Caki2 (cell line): ENCODE measurements around the gene INTS4. TPM values are rescaled to one million over a fixed set of nuclear protein-coding genes. Genes with fewer than 3 reads are reported as not detected.
"Not testable (repeated sequence)": the region's sequence is repeated elsewhere in the genome, so short reads cannot be mapped to it uniquely, and the experiment has no call there.

Experiments used
- DNase-seq: peaks from one replicate; pipeline ENCODE4 v3.0.0-alpha.2; 2015; ENCODE audit warnings: low read depth
- in situ Hi-C: cut with HindIII; loops from 2 replicates; pipeline ENCODE4 v1.10.0; 2016; ENCODE audit warnings: low sequenced_read_pairs, low pct_unique_long_range_greater_than_20kb, mixed read lengths
- total RNA-seq: library from RNA; depleted of rRNA; stranded (reverse); fragments of >200 nt; shearing (Covaris generic); gene quantifications from 2 replicates; pipeline ENCODE4 v1.2.3, GENCODE V29; 2014; ENCODE audit warnings: low replicate concordance

The INTS4 gene
- total RNA-seq, 1 experiment from 2014 or later = 21.6 TPM

- in situ Hi-C loops = no loop called here
- DNase-seq = no peak
These were observed 85.6 kb downstream of the INTS4 start for GRCh38 chr11:77908835-77909234.

DNA sequence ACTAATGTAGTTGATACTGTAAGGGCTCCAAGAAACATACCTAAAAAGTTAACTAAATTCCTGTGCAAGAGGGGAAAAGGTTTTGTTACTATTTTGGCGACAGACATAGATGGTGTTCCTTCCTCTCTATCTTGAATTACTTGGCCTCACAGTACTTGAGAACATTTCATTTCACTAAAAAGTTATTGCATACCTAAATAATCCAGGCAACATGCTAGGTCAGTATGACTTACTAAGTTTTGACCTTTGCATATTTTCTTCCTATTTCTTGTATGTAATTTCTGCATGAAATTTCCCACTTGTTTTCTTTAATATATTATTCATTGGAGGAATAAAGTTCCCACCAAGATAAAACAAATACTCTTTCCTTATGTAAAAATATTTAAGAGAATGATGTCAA is 99.5 kb downstream of the INTS4 start:
- DNase-seq, in situ Hi-C loops: not testable (repeated sequence)

DNA sequence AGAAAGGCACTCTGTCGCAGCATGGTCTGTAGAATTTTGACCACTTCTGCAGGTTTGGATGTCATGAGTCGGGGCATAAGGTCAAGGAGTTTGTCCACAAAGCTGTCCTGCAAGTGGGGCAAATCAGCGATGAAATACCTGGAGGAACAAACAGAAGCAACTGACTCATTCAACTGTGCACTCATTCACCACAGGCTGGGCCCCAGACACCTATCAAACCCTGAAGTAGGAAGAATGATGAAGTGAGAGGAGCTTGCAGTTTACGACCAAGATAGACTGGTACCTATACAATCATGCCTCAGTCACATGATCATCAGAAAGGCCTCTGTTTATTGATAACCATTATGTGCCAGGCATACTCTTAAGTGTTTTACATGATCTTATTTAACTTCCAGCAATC is 102.8 kb downstream of the INTS4 start:
- DNase-seq, in situ Hi-C loops: not testable (repeated sequence)

DNA sequence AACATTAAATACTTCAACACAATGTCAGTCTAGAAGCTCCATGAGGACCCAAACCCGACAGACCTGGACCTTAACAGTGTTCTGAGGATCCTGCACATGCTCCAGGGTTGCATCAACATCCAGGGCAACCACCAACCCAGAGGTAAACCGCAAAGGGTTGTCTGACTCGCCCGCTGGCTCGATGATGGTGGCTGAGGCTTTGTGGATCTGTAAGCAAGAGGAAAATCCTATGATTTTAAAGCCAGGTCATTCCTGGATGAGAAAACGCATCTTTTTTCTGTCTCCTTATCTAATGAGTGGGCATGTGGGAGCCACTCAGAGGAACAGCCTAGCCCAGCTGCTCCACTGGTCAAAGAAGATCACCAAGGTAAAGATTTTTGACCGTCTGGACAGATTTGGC is 103.2 kb downstream of the INTS4 start:
- DNase-seq, in situ Hi-C loops: not testable (repeated sequence)

- DNase-seq, in situ Hi-C loops: not testable (repeated sequence)
These were observed 103.8 kb downstream of the INTS4 start for GRCh38 chr11:77890619-77891056.

DNA sequence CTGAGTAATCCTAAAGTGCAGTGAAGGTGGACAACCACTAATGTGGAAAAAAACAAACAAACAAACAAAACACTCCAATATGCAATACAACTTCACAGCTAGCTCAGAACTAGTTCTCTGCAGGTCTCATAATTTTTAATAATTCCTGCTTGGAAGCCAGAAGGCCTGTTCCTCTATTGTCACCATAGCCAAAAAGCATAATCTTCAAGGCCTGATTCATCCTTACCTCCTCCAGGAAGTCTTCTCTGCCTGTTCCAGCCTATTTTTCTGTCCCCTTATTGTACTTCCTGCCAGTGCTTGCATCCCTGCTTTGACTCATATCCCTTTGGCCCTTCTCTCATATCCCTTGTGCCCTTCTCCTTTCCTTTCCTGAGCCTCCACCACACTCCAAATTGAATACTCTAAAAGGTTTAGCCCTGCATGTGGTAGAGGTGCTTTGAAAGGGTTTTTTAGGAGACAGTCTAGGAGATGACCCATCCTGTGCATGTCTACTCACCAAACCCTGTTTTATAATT is 104.3 kb downstream of the INTS4 start:
- in situ Hi-C loops, DNase-seq: not testable (repeated sequence)

- in situ Hi-C loops, DNase-seq: not testable (repeated sequence)
These were observed 105.4 kb downstream of the INTS4 start for GRCh38 chr11:77889045-77889444.

- DNase-seq = no peak
- in situ Hi-C loops = no loop called here
These were observed 108.1 kb downstream of the INTS4 start for GRCh38 chr11:77886401-77886800.

DNA sequence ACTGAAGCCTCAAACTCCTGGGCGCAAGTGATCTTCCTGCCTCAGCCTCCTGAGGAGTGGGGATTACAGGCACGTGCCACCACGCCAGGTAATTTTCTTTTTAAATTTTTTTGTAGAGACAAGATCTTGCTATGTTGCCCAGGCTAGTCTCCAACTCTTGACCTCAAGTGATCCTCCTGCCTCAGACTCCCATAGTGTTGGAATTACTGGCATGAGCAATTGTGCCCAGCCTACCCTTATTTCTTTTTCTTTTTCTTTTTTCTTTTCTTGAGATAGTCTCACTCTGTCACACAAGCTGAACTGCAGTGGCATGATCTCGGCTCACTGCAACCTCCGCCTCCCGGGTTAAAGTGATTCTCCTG is 109.7 kb downstream of the INTS4 start:
- in situ Hi-C loops = no loop called here
- DNase-seq = no peak

GRCh38 chr11:77884186-77884828 is 110.2 kb downstream of the INTS4 start:
- in situ Hi-C loops = no loop called here
- DNase-seq = no peak

DNA sequence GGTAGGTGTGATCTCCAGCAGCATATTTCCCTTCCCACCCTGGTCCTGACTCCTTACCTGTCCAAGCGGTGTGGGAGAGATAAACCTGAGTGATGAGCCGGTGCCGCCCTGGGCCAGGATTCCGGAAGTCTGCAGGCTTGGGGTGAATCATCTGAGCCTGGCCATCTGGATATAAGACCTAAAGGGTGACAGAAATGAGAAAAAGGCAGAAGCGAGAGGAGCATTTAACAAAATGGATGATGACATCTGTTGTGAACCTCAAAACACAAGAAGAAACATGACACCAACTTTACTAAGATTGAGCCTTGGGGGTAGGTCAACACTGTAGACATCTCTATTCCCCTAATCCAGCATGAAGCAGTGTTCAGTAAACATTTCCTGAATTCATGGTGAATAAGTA is 110.7 kb downstream of the INTS4 start:
- DNase-seq = no peak
- in situ Hi-C loops = no loop called here

GRCh38 chr11:77882396-77882795 is 112.1 kb downstream of the INTS4 start:
- DNase-seq = no peak
- in situ Hi-C loops = no loop called here

DNA sequence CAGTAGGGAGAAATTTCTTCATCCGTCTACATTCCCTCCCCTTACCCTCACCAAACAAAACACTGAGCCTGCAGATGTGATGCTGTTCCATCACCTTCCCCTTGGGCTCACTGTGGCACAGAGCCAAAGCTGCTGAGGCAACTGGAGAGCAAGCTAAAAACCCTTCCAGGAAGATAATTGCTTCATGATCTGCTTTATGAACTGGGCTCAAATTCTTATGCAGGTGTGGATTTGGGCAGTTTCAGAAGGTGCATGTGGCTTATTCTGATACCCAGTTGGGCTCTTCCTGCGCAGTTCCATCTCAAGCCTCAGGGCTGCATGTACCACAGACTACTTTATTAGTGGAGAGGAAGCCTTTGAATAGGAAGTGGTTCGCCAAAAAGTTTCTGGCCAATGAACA is 115.2 kb downstream of the INTS4 start:
- in situ Hi-C loops = no loop called here
- DNase-seq = no peak

- peak; percentile 18 for DNase-seq
- in situ Hi-C loops = not testable (repeated sequence)
These were observed 116.2 kb downstream of the INTS4 start for GRCh38 chr11:77878247-77878646.

GRCh38 chr11:77876045-77876444 is 118.4 kb downstream of the INTS4 start:
- in situ Hi-C loops = no loop called here
- no peak for DNase-seq

- in situ Hi-C loops = no loop called here
- DNase-seq = no peak
These were observed 120.3 kb downstream of the INTS4 start for GRCh38 chr11:77874206-77874605.

- no peak for DNase-seq
- in situ Hi-C loops = no loop called here
These were observed 121.1 kb downstream of the INTS4 start for GRCh38 chr11:77873345-77873744.

DNA sequence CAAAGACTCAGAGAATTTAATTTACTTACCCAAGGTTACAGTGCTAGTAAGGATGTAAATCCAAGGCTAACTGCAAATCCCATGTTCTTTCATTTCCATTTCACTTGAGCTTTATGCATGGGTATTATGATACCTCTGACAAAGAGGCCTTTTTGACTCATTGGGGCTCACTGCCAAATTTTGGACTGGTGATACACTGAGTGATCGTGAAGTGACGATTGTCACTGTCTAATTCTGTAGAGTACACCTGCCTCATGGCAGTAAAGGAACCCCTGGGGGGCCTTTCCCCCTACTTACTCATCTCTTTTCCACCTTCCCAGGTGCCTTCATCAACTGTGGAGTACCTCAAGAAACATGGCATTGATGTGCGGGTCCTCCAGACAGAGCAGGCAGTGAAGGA is 122.6 kb downstream of the INTS4 start:
- DNase-seq = no peak
- in situ Hi-C loops = no loop called here

- DNase-seq = no peak
- in situ Hi-C loops = no loop called here
These were observed 125.7 kb downstream of the INTS4 start for GRCh38 chr11:77868744-77869143.

DNA sequence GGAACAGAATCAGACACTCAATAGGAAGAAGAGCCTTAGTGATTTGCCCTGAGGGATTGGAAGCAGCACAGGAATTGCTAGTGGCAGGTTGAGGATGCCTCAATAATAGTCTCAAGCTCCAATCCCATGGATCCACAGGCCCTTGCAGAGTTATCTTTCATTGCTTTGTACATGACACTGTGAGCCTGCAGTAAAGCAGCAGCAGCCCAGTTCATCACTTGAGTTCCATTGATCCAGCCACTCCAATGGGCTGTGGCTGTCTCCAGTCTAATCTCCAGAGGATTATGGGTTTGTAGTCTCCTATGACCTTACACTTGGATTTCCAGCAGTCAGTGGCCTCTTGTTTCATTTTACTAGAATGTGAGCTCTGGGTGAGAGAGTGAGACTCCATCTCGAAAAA is 128.1 kb downstream of the INTS4 start:
- DNase-seq = no peak
- in situ Hi-C loops = no loop called here
